Left forelimb (tissue), 1 donor: ENCODE results near the gene TTR.

Experiments
- DNase-seq: peaks from one replicate; pipeline ENCODE4 v3.0.0-alpha.2; 2018; ENCODE audit warnings: low spot score

TTR gene

GRCh38 chr18:31579375-31579774 lies 12.3 kb upstream of the TTR start:
- no peak for DNase-seq

GRCh38 chr18:31581498-31582197 lies 10.0 kb upstream of the TTR start:
- no peak for DNase-seq

GRCh38 chr18:31583185-31583854 lies 8.4 kb upstream of the TTR start:
- no peak for DNase-seq

GRCh38 chr18:31585991-31586390 lies 5.7 kb upstream of the TTR start:
- no peak for DNase-seq

DNA sequence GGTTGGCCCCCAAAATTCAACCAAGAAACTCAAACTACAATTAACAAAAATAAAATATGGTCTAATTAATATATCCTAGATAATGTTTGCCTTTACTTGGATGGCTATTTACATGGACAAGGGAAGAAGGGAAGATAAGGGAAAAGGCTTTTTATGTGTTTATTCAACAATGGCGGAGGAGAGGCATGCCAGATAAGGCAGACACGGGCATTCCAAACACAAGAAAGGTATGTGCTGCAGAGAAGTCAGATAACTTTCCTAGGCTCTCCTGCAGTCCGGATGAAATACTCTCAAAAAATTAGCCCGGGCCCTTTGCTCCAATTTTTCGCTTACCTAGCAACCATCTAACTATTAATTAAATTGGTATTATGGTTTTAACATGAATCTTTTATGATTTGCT lies 5.1 kb upstream of the TTR start:
- no peak for DNase-seq

- no peak for DNase-seq
Observed at GRCh38 chr18:31587529-31587928, 4.1 kb upstream of the TTR start.

GRCh38 chr18:31590570-31590969 lies 1.1 kb upstream of the TTR start:
- DNase-seq, result no peak

DNA sequence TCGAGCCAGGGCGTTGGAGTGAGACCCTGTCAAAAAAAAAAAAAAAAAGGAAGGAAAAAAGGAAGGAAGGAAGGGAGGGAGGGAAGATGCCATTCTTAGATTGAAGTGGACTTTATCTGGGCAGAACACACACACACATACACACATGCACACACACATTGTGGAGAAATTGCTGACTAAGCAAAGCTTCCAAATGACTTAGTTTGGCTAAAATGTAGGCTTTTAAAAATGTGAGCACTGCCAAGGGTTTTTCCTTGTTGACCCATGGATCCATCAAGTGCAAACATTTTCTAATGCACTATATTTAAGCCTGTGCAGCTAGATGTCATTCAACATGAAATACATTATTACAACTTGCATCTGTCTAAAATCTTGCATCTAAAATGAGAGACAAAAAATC lies 564 bp upstream of the TTR start:
- no peak for DNase-seq

DNA sequence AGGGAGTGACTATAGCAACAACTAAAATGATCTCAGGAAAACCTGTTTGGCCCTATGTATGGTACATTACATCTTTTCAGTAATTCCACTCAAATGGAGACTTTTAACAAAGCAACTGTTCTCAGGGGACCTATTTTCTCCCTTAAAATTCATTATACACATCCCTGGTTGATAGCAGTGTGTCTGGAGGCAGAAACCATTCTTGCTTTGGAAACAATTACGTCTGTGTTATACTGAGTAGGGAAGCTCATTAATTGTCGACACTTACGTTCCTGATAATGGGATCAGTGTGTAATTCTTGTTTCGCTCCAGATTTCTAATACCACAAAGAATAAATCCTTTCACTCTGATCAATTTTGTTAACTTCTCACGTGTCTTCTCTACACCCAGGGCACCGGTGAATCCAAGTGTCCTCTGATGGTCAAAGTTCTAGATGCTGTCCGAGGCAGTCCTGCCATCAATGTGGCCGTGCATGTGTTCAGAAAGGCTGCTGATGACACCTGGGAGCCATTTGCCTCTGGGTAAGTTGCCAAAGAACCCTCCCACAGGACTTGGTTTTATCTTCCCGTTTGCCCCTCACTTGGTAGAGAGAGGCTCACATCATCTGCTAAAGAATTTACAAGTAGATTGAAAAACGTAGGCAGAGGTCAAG lies 955 bp downstream of the TTR start:
- DNase-seq, result no peak

- no peak for DNase-seq
Observed at GRCh38 chr18:31595121-31595771, 3.6 kb downstream of the TTR start.

DNA sequence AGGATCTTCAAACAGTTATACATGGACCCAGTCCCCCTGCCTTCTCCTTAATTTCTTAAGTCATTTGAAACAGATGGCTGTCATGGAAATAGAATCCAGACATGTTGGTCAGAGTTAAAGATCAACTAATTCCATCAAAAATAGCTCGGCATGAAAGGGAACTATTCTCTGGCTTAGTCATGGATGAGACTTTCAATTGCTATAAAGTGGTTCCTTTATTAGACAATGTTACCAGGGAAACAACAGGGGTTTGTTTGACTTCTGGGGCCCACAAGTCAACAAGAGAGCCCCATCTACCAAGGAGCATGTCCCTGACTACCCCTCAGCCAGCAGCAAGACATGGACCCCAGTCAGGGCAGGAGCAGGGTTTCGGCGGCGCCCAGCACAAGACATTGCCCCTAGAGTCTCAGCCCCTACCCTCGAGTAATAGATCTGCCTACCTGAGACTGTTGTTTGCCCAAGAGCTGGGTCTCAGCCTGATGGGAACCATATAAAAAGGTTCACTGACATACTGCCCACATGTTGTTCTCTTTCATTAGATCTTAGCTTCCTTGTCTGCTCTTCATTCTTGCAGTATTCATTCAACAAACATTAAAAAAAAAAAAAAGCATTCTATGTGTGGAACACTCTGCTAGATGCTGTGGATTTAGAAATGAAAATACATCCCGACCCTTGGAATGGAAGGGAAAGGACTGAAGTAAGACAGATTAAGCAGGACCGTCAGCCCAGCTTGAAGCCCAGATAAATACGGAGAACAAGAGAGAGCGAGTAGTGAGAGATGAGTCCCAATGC lies 4.6 kb downstream of the TTR start:
- no peak for DNase-seq

DNA sequence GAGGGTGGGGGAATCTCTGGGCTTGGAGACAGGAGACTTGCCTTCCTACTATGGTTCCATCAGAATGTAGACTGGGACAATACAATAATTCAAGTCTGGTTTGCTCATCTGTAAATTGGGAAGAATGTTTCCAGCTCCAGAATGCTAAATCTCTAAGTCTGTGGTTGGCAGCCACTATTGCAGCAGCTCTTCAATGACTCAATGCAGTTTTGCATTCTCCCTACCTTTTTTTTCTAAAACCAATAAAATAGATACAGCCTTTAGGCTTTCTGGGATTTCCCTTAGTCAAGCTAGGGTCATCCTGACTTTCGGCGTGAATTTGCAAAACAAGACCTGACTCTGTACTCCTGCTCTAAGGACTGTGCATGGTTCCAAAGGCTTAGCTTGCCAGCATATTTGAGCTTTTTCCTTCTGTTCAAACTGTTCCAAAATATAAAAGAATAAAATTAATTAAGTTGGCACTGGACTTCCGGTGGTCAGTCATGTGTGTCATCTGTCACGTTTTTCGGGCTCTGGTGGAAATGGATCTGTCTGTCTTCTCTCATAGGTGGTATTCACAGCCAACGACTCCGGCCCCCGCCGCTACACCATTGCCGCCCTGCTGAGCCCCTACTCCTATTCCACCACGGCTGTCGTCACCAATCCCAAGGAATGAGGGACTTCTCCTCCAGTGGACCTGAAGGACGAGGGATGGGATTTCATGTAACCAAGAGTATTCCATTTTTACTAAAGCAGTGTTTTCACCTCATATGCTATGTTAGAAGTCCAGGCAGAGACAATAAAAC lies 6.5 kb downstream of the TTR start:
- no peak for DNase-seq

DNA sequence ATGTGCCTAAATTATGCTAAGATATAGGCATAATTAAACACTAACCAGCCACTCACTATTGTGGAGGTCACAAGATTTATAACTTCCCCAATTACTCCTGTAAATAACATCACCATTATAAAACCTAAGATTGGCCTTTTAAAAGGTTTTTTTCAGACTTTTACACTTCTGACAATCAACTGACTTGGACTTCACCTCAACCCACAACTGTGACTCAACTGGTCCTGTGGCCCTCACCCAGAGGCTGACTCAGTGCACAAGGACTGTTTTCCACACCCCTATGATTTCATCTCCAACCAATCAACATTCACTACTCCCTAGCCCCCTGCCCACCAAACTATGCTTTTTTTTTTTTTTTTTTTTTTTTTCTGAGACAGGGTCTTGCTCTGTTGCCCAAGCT lies 11.6 kb downstream of the TTR start:
- DNase-seq, result no peak

DNA sequence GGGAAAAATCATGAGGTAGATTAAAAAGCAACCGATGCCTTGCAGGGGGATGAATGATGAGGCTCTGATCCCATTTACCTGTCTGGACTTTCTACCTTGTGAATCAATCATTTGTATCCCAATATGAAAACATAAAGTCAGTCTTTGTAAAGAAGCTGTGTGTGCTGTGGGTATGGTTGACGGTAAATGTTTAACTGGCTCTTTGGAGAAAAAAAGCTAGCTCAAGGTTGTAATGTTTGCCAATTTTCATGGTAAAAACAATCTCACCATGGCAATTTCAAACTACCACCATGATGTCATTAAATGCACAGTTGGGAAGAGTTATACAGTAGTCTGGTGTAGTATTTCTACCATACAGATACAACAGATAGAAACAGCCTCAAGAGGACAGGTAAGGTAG lies 14.6 kb downstream of the TTR start:
- DNase-seq, result no peak

- DNase-seq, result no peak
Observed at GRCh38 chr18:31607384-31607783, 15.7 kb downstream of the TTR start.

DNA sequence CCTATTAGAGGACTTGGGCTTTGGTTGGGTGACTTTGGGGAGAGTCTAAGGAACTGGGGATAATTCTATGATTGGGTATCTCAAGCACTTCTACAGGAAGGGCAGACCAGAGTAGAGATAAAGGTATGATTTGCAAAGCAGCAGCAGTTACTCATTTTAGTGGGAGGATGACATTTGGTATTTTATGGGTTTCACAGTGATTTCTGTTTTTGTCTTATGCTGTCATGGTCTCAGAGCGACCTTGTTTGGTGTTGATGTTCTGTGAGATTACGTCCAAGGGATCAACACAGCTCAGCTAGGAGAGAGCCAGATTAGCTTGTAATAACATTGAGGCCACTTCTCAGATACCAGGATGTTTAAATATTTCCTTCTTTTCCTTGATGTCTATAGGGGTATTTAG lies 18.2 kb downstream of the TTR start:
- DNase-seq, result no peak

DNA sequence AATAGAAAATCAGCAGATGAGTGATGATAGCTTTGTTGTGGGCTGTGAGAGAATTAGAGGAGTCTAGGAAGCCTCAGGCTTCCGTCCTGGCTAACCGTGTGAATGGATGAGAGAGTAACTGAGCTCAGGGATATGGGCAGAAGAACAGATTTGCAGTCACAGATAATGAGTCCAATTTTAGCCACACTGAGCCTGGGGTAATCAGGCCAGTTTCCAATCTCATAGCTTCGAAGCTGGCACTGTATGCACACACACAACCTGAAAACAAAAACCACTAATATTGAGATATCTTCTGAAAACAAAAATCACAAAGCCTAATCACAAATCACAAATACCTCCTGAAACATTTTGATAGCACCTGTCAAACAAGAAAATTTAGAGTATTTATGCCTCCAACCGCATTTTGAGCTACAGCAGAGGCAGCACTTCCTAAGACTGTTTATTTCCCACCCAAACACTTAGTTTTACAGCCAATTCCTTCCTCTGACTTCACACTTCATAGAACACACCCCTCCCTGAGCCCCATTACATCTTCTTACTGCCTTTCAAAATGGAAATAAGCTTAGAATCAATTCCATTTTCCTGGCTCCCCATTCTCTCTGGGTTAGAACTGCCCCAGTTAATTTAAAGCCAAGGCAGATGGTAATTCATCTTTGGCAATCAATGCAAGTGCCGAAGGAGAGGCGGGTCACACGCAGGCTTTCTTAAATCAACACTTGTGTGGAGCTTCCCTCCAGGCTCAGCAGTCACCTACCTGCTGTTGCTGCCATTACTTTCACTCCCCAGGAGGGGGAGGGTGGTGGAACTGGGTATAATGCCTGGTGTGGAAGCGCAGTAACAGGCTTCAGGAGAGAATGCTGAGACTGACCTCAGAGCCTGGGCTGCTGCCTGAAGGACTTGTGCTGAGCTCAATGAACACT lies 18.9 kb downstream of the TTR start:
- DNase-seq, result no peak

GRCh38 chr18:31611511-31611910 lies 19.8 kb downstream of the TTR start:
- DNase-seq, result no peak

DNA sequence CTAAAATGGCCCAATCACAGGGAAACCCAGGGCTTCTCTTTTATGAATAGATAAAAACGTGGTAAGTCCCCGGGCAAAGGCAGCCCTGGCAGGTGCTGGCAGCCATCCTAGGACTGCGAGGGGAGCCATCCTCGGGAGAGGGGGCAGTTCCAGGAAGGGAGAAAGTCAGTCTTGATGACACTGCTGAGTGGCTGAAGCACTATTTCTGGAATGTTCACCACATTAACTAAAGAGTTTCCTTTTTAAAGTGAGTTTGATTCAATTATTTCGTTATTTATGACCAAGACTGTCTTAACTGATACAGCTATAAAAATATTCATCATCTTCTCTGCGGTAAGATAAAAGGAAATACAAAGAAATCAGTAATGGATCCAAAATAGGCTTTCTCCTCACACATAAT lies 20.4 kb downstream of the TTR start:
- no peak for DNase-seq

- no peak for DNase-seq
Observed at GRCh38 chr18:31614044-31614443, 22.4 kb downstream of the TTR start.
